Neural cell (in vitro differentiated cells): ENCODE measurements around the gene LDLRAD3. TPM values are rescaled to one million over a fixed set of nuclear protein-coding genes. Genes with fewer than 3 reads are reported as not detected.

Source experiments
- H2AFZ ChIP-seq: fragments of 200-600, 300-800 bp; sonication (generic), shearing (Covaris generic); 2 replicates; pipeline ENCODE4 v1.6.0; 2014; ENCODE audit warnings: low read depth, mild to moderate bottlenecking, antibody characterized with exemption, low read length, moderate library complexity
- H3F3A ChIP-seq: fragments of 200-600 bp; shearing (Covaris generic); 2 replicates; pipeline ENCODE4 v1.6.1; 2016; ENCODE audit warnings: mild to moderate bottlenecking, moderate library complexity, mixed read lengths, antibody characterized with exemption, low read length; ENCODE audit not compliant: insufficient read depth, poor library complexity, severe bottlenecking
- H3K27ac ChIP-seq: fragments of 200-600, 300-800 bp; sonication (generic), shearing (Covaris generic); 2 replicates; pipeline ENCODE4 v1.5.1; 2014; ENCODE audit warnings: mild to moderate bottlenecking, low read length, moderate library complexity
- H3K27me3 ChIP-seq: fragments of 300-800, 200-600 bp; sonication (generic), shearing (Covaris generic); 2 replicates; pipeline ENCODE4 v1.6.0; 2014; ENCODE audit warnings: mild to moderate bottlenecking, low read depth, low read length, moderate library complexity; ENCODE audit not compliant: insufficient read depth
- H3K36me3 ChIP-seq: fragments of 300-800, 200-600 bp; sonication (generic), shearing (Covaris generic); 2 replicates; pipeline ENCODE4 v1.5.1; 2014; ENCODE audit warnings: mild to moderate bottlenecking, antibody characterized with exemption, low read length, moderate library complexity; ENCODE audit not compliant: insufficient read depth
- H3K4me2 ChIP-seq: fragments of 300-800, 200-600 bp; sonication (generic), shearing (Covaris generic); 2 replicates; pipeline ENCODE4 v1.6.0; 2014; ENCODE audit warnings: mild to moderate bottlenecking, low read length
- H3K4me3 ChIP-seq: fragments of 300-800, 200-600 bp; sonication (generic), shearing (Covaris generic); 2 replicates; pipeline ENCODE4 v1.5.1; 2014; ENCODE audit warnings: mild to moderate bottlenecking, low read length, moderate library complexity
- H3K79me2 ChIP-seq: fragments of 200-600 bp; shearing (Covaris generic); replicated peaks from 2 replicates; pipeline ENCODE4 v1.6.0; 2014; ENCODE audit warnings: mild to moderate bottlenecking, low read length, moderate library complexity; ENCODE audit not compliant: insufficient read depth
- H3K9ac ChIP-seq: fragments of 300-800, 200-600 bp; sonication (generic), shearing (Covaris generic); 2 replicates; pipeline ENCODE4 v1.6.1; 2016; ENCODE audit warnings: mild to moderate bottlenecking, low read length, mixed read lengths
- H3K9me2 ChIP-seq: fragments of 200-600 bp; shearing (Covaris generic); 2 replicates; pipeline ENCODE4 v1.6.1; 2016; ENCODE audit warnings: mild to moderate bottlenecking, low read length, mixed read lengths; ENCODE audit not compliant: insufficient read depth
- H3K9me3 ChIP-seq: fragments of 200-600, 300-800 bp; sonication (generic), shearing (Covaris generic); 2 replicates; pipeline ENCODE4 v1.6.1; 2016; ENCODE audit warnings: mild to moderate bottlenecking, mixed run types, low read length, moderate library complexity, mixed read lengths
- H4K20me1 ChIP-seq: fragments of 200-600 bp; shearing (Covaris generic); 2 replicates; pipeline ENCODE4 v1.6.1; 2016; ENCODE audit warnings: mild to moderate bottlenecking, mixed run types; ENCODE audit not compliant: insufficient read depth
- EP300 ChIP-seq: fragments of 450-650 bp; conservative IDR thresholded peaks from 2 replicates; pipeline ENCODE4 v1.6.1; 2014; ENCODE audit warnings: antibody characterized with exemption, mild to moderate bottlenecking, moderate library complexity; ENCODE audit not compliant: poor library complexity, severe bottlenecking
- EZH2 ChIP-seq: fragments of 200-600, 300-800 bp; shearing (Covaris generic), sonication (generic); IDR thresholded peaks from 2 replicates; pipeline ENCODE4 v1.6.1; 2014; ENCODE audit warnings: antibody characterized with exemption, low read length, borderline replicate concordance, mild to moderate bottlenecking; ENCODE audit not compliant: insufficient read depth, poor library complexity, severe bottlenecking
- MXI1 ChIP-seq: fragments of 450-650 bp; conservative IDR thresholded peaks from 2 replicates; pipeline ENCODE4 v1.6.1; 2014; ENCODE audit warnings: antibody characterized with exemption, mild to moderate bottlenecking; ENCODE audit not compliant: poor library complexity, severe bottlenecking
- POLR2AphosphoS5 ChIP-seq: IDR thresholded peaks from 2 replicates; pipeline ENCODE4 v1.6.1; 2012
- RAD21 ChIP-seq: fragments of 450-650 bp; conservative IDR thresholded peaks from 2 replicates; pipeline ENCODE4 v1.6.1; 2014; ENCODE audit warnings: antibody characterized with exemption, mild to moderate bottlenecking, moderate library complexity
- SMC3 ChIP-seq: fragments of 450-650 bp; conservative IDR thresholded peaks from 2 replicates; pipeline ENCODE4 v1.6.1; 2014; ENCODE audit warnings: antibody characterized with exemption, mild to moderate bottlenecking, moderate library complexity; ENCODE audit not compliant: poor library complexity
- TAF1 ChIP-seq: IDR thresholded peaks from 2 replicates; pipeline ENCODE4 v1.6.1; 2012; ENCODE audit warnings: low read depth
- polyA plus RNA-seq: library from polyadenylated mRNA; depleted of rRNA; stranded (reverse); fragments of >200 nt; gene quantifications from 2 replicates; pipeline ENCODE4 v1.2.3, GENCODE V29; 2014
- TF ChIP-seq, protein P1 (sequence below): fragments of 450-650 bp; IDR thresholded peaks from 2 replicates; pipeline ENCODE4 v1.5.1; 2014; ENCODE audit warnings: antibody characterized with exemption, mild to moderate bottlenecking, moderate library complexity; ENCODE audit not compliant: poor library complexity, severe bottlenecking
- TF ChIP-seq, protein P2 (sequence below): IDR thresholded peaks from 2 replicates; pipeline ENCODE4 v1.6.1; 2012; ENCODE audit warnings: borderline replicate concordance

Gene LDLRAD3
- polyA plus RNA-seq, 1 donor from 2014 or later, result 3.5 TPM

DNA sequence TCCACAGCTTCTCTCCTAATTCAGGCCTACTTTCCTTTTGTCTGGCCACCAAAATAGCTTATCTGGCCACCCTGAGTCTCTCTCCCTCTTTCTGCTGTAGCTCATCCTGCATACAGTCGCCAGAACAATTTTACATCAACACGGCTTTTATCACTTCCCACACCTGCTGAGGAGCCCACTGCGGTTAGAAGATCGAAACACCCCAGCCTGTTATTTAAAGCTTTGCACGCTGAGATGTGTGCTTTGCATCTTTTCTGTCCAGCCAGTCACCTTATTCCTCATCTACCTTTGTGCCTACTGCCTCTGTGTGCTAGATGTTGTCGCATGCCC lies 249.4 kb downstream of the LDLRAD3 start:
- Histone ChIP-seq H3K9me3 (no peaks in the 10 kb centered on the region), H2AFZ (no peak overlapping the region), H3K4me3 (no peak overlapping the region), H3K27ac (no peak overlapping the region), H3K9ac (no peak overlapping the region), H3K79me2 (no peaks in the 10 kb centered on the region), H3K4me2 (no peak overlapping the region), H3K27me3 (no peaks in the 10 kb centered on the region), H3F3A (no peaks in the 10 kb centered on the region), H4K20me1 (no peaks in the 10 kb centered on the region), H3K9me2 (no peaks in the 10 kb centered on the region), H3K36me3 (no peaks in the 10 kb centered on the region)
- TF ChIP-seq RAD21, result no peak
- TF ChIP-seq POLR2AphosphoS5, result no peak
- TF ChIP-seq EP300, result no peak
- TF ChIP-seq, protein P1, sequence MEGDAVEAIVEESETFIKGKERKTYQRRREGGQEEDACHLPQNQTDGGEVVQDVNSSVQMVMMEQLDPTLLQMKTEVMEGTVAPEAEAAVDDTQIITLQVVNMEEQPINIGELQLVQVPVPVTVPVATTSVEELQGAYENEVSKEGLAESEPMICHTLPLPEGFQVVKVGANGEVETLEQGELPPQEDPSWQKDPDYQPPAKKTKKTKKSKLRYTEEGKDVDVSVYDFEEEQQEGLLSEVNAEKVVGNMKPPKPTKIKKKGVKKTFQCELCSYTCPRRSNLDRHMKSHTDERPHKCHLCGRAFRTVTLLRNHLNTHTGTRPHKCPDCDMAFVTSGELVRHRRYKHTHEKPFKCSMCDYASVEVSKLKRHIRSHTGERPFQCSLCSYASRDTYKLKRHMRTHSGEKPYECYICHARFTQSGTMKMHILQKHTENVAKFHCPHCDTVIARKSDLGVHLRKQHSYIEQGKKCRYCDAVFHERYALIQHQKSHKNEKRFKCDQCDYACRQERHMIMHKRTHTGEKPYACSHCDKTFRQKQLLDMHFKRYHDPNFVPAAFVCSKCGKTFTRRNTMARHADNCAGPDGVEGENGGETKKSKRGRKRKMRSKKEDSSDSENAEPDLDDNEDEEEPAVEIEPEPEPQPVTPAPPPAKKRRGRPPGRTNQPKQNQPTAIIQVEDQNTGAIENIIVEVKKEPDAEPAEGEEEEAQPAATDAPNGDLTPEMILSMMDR, result no peak
- TF ChIP-seq, protein P2, sequence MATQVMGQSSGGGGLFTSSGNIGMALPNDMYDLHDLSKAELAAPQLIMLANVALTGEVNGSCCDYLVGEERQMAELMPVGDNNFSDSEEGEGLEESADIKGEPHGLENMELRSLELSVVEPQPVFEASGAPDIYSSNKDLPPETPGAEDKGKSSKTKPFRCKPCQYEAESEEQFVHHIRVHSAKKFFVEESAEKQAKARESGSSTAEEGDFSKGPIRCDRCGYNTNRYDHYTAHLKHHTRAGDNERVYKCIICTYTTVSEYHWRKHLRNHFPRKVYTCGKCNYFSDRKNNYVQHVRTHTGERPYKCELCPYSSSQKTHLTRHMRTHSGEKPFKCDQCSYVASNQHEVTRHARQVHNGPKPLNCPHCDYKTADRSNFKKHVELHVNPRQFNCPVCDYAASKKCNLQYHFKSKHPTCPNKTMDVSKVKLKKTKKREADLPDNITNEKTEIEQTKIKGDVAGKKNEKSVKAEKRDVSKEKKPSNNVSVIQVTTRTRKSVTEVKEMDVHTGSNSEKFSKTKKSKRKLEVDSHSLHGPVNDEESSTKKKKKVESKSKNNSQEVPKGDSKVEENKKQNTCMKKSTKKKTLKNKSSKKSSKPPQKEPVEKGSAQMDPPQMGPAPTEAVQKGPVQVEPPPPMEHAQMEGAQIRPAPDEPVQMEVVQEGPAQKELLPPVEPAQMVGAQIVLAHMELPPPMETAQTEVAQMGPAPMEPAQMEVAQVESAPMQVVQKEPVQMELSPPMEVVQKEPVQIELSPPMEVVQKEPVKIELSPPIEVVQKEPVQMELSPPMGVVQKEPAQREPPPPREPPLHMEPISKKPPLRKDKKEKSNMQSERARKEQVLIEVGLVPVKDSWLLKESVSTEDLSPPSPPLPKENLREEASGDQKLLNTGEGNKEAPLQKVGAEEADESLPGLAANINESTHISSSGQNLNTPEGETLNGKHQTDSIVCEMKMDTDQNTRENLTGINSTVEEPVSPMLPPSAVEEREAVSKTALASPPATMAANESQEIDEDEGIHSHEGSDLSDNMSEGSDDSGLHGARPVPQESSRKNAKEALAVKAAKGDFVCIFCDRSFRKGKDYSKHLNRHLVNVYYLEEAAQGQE, result no peak
- TF ChIP-seq TAF1, result no peak
- TF ChIP-seq EZH2, result no peak
- TF ChIP-seq MXI1, result no peak
- TF ChIP-seq SMC3, result no peak

GRCh38 chr11:36193721-36194120 lies 249.9 kb downstream of the LDLRAD3 start:
- H3K9me2 ChIP-seq, result no peaks in the 10 kb centered on the region
- no peak overlapping the region for H3K4me3 ChIP-seq
- no peaks in the 10 kb centered on the region for H3F3A ChIP-seq
- no peaks in the 10 kb centered on the region for H3K27me3 ChIP-seq
- H2AFZ ChIP-seq, result no peak overlapping the region
- no peak overlapping the region for H3K9ac ChIP-seq
- no peak for TF ChIP-seq EP300
- TF ChIP-seq MXI1, result no peak
- no peak for TF ChIP-seq SMC3
- no peak for TF ChIP-seq EZH2
- TF ChIP-seq POLR2AphosphoS5, result no peak
- no peak for TF ChIP-seq TAF1
- TF ChIP-seq, protein P2, result no peak
- TF ChIP-seq RAD21, result no peak
- TF ChIP-seq, protein P1, result no peak
- no peak overlapping the region for H3K27ac ChIP-seq
- no peaks in the 10 kb centered on the region for H3K79me2 ChIP-seq
- H3K4me2 ChIP-seq, result no peak overlapping the region
- H4K20me1 ChIP-seq, result no peaks in the 10 kb centered on the region
- no peaks in the 10 kb centered on the region for H3K36me3 ChIP-seq
- no peaks in the 10 kb centered on the region for H3K9me3 ChIP-seq
